ENCODE data around the gene PAQR7. TPM values are rescaled to one million over a fixed set of nuclear protein-coding genes. Genes with fewer than 3 reads are reported as not detected.

The PAQR7 gene, protein sequence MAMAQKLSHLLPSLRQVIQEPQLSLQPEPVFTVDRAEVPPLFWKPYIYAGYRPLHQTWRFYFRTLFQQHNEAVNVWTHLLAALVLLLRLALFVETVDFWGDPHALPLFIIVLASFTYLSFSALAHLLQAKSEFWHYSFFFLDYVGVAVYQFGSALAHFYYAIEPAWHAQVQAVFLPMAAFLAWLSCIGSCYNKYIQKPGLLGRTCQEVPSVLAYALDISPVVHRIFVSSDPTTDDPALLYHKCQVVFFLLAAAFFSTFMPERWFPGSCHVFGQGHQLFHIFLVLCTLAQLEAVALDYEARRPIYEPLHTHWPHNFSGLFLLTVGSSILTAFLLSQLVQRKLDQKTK
- total RNA-seq (1 to 10 TPM; 7.9 to 8.1 TPM), polyA plus RNA-seq (0.09 TPM)

DNA sequence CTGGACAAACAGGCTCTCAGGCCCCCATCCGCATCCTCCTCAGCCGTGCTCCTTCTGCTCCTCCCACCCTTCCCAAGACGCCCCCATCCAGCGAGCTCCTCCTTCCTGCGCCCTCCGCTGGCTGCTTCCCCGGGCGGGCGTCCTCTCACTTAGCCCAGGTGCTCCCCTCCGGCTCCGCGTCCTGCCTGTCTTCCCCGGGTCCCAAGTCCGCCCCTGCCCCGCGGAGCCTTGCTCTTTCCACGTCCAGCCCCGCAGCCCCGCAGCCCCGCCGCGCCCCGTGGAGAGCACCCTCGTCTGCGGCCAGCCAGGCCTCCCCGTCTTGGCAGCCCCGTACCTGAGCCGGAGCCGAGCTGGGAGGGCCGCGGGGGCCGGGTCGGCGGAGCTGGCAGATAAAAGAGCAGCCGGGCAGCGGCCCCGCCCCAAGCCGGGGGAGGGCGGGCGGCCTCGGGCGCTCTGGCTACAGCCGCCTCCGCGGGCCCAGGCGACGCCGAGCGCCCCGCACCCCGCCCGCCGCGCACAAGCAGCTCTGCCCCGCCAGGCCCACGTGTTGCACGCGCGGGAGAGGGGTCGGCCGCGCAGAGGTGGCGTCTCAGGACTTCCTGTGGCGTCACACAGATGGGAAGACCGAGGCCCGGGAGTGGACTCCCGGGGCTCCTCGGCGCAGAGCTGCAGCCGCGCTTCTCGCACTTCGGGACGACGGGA lies at the start of gene PAQR7:
PAQR7 (minus strand) TSS at position 555 of the 702 bp plus-strand sequence. CDS start 11,869 bp downstream, outside the sequence.
- peak; percentile 43 to 71 (median 62) for DNase-seq
- ChIA-PET CTCF (interaction anchor here (0.6 to 2.1 kb wide), 11 partner anchors 11 to 1280 kb away, joined by 3 to 10 read pairs (median 3); partner anchors contain the start of genes MTFR1L, PAFAH2 and SLC9A1), POLR2A (interaction anchor here (0.6 to 2.0 kb wide), 7 partner anchors 11 to 1598 kb away, joined by 3 to 17 read pairs (median 5); partner anchors contain the start of genes MTFR1L and PAFAH2)
- H3K36me3 Mint-ChIP-seq, result no peaks in the 10 kb centered on the region
- peak within 1 kb of the TSS; percentile 81 to 93 (median 85) for H3K4me3 Mint-ChIP-seq
- no peaks in the 10 kb centered on the region for H3K9me3 Mint-ChIP-seq
- peaks cover 0 to 5% of the 10 kb centered on the region in 2 donors for H3K27me3 Mint-ChIP-seq
- peak within 1 kb of the TSS; percentile 43 for H3K27ac ChIP-seq (ENCODE audit: low read depth, low read length)
- no peaks in the 10 kb centered on the region for H3K9me3 ChIP-seq (ENCODE audit: low read length)
- peak within 1 kb of the TSS; percentile 50 for H3K4me3 ChIP-seq (ENCODE audit: low read length)
- peaks cover 5 to 10% (median 8%) of the 10 kb centered on the region in 3 donors for H3K4me1 Mint-ChIP-seq
- peaks cover 11% of the 10 kb centered on the region for H3K4me1 ChIP-seq (ENCODE audit: insufficient read depth, low read length)
- peak within 1 kb of the TSS; percentile 31 to 96 (median 81) for H3K27ac Mint-ChIP-seq
- no peaks in the 10 kb centered on the region for H3K36me3 ChIP-seq (ENCODE audit: insufficient read depth, low read length)
- no peaks in the 10 kb centered on the region for H3K27me3 ChIP-seq (ENCODE audit: insufficient read depth, low read length, poor library complexity, severe bottlenecking)

GRCh38 chr1:25924454-25924853 lies 48.9 kb upstream of the PAQR7 start:
- Mint-ChIP-seq H3K4me1 (peaks cover 18 to 24% (median 19%) of the 10 kb centered on the region in 3 donors), H3K27ac (peak overlapping the region in 5 of 8 donors; percentile 10 to 50 (median 36)), H3K9me3 (no peaks in the 10 kb centered on the region), H3K36me3 (peaks cover 0 to 2% (median 0%) of the 10 kb centered on the region in 3 donors), H3K27me3 (no peaks in the 10 kb centered on the region), H3K4me3 (peak overlapping the region in 1 of 7 donors; percentile 37)
- no peak for DNase-seq
- ChIA-PET POLR2A (interaction anchor here (1.0 kb wide), 1 partner anchor 73 kb away, joined by 3 read pairs; the partner anchor contains the start of gene PAFAH2), CTCF (interaction anchor here (1.0 to 1.4 kb wide), 3 partner anchors 29 to 1843 kb away, joined by 3 to 5 read pairs (median 4); no protein-coding TSS in a partner anchor)
- Histone ChIP-seq H3K36me3 (ENCODE audit: insufficient read depth, low read length) (no peaks in the 10 kb centered on the region), H3K4me3 (ENCODE audit: low read length) (no peak overlapping the region), H3K9me3 (ENCODE audit: low read length) (no peaks in the 10 kb centered on the region), H3K4me1 (ENCODE audit: insufficient read depth, low read length) (peaks cover 21% of the 10 kb centered on the region), H3K27me3 (ENCODE audit: insufficient read depth, low read length, poor library complexity, severe bottlenecking) (no peaks in the 10 kb centered on the region), H3K27ac (ENCODE audit: low read depth, low read length) (no peak overlapping the region)

- Histone ChIP-seq H3K4me3 (ENCODE audit: low read length) (peak overlapping the region; percentile 53), H3K27me3 (ENCODE audit: insufficient read depth, low read length, poor library complexity, severe bottlenecking) (no peaks in the 10 kb centered on the region), H3K36me3 (ENCODE audit: insufficient read depth, low read length) (no peaks in the 10 kb centered on the region), H3K9me3 (ENCODE audit: low read length) (no peaks in the 10 kb centered on the region), H3K27ac (ENCODE audit: low read depth, low read length) (no peak overlapping the region), H3K4me1 (ENCODE audit: insufficient read depth, low read length) (peaks cover 28% of the 10 kb centered on the region)
- Mint-ChIP-seq H3K27me3 (no peaks in the 10 kb centered on the region), H3K9me3 (no peaks in the 10 kb centered on the region), H3K36me3 (peaks cover 0 to 2% (median 0%) of the 10 kb centered on the region in 3 donors), H3K27ac (peak overlapping the region in 6 of 8 donors; percentile 36 to 68 (median 44)), H3K4me1 (peaks cover 21 to 30% (median 24%) of the 10 kb centered on the region in 3 donors), H3K4me3 (peak overlapping the region; percentile 69 to 95 (median 85))
- ChIA-PET CTCF (interaction anchor here (1.5 to 4.2 kb wide), 2 partner anchors 15 to 28 kb away, joined by 3 to 24 read pairs; no protein-coding TSS in a partner anchor), POLR2A (interaction anchor here (0.7 to 2.1 kb wide), 3 partner anchors 18 to 74 kb away, joined by 3 to 15 read pairs (median 6); partner anchors contain the start of genes PAFAH2 and STMN1)
- peak in 2 of 5 donors; percentile 3 to 5 for DNase-seq
These were observed 47.6 kb upstream of the PAQR7 start for GRCh38 chr1:25922971-25923552.

DNA sequence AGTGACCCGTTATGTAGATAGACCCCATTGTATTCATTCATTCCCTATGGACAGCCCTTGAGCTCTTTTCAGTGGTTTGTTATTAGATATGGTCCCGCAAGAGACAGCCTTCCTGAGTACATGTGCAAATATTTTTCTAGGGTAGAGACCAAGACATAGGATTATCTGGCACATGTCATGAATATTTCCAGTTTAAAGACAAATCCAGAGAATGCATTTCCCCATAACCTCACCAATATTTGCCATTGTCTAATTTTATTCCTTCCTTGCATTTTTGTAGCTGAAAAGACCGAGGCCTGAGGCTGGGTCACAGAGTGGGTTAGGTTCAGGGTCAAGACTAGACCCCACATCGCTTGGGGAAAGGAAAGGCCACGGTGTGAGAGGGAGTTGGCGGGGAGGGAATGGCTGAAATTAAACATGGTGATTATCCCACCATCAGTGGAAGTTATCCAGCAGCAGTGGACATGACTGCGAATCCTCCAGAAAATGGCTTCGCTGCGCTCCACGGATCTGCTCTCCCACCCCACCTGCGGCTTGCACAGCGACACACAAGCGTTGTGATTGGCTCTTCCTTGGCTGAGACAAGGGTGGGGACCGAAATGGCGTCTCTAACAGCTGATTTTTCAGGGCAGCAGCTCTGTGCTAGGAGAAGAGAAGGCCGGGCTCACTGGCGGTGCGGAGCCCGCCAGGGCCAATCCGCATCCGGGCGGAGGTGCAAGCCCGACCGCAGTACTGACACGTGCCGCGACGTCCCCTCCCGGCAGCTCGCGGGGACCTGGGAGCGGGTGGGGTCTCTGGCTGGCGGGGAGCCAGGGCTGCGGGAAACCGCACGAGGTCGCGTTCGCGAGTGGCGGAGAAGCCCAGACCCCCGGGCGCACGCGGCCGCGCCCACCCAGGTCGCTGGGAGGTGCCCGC lies 46.8 kb upstream of the PAQR7 start:
- peaks cover 35% of the 10 kb centered on the region for H3K4me1 ChIP-seq (ENCODE audit: insufficient read depth, low read length)
- peaks cover 27 to 36% (median 29%) of the 10 kb centered on the region in 3 donors for H3K4me1 Mint-ChIP-seq
- DNase-seq, result peak; percentile 31 to 75 (median 61)
- H3K4me3 ChIP-seq (ENCODE audit: low read length), result peak overlapping the region; percentile 53
- peaks cover 0 to 2% (median 0%) of the 10 kb centered on the region in 3 donors for H3K36me3 Mint-ChIP-seq
- ChIA-PET POLR2A (interaction anchor here (0.6 to 2.1 kb wide), 4 partner anchors 17 to 75 kb away, joined by 3 to 15 read pairs (median 5); partner anchors contain the start of genes PAFAH2 and STMN1), CTCF (interaction anchor here (1.1 to 4.2 kb wide), 4 partner anchors 11 to 75 kb away, joined by 3 to 24 read pairs (median 4); partner anchors contain the start of gene PAFAH2)
- no peaks in the 10 kb centered on the region for H3K36me3 ChIP-seq (ENCODE audit: insufficient read depth, low read length)
- H3K27ac Mint-ChIP-seq, result peak overlapping the region; percentile 32 to 95 (median 72)
- no peaks in the 10 kb centered on the region for H3K9me3 Mint-ChIP-seq
- no peak overlapping the region for H3K27ac ChIP-seq (ENCODE audit: low read depth, low read length)
- H3K27me3 ChIP-seq (ENCODE audit: insufficient read depth, low read length, poor library complexity, severe bottlenecking), result no peaks in the 10 kb centered on the region
- peak overlapping the region; percentile 84 to 95 (median 86) for H3K4me3 Mint-ChIP-seq
- no peaks in the 10 kb centered on the region for H3K27me3 Mint-ChIP-seq
- H3K9me3 ChIP-seq (ENCODE audit: low read length), result no peaks in the 10 kb centered on the region

DNA sequence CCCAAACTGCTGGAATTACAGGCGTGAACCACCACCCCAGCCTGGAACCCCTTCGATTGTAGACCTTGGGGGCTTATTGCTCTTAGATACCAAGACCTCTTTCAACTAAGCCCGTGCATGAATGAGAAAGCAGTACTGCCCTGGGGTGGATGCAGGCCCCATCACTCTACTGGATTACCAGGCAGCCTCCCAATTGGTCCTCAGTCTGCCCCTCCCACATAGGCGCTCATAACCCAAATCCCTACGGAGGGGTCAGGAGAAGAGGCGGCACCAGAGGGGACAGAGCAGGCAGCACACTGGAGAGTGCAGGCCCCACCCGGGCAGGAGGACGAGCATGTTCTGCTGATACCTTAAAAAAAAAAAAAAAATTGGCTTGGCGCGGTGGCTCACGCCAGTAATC lies 43.1 kb upstream of the PAQR7 start:
- DNase-seq, result no peak
- Histone ChIP-seq H3K27ac (ENCODE audit: low read depth, low read length) (no peak overlapping the region), H3K9me3 (ENCODE audit: low read length) (no peaks in the 10 kb centered on the region), H3K27me3 (ENCODE audit: insufficient read depth, low read length, poor library complexity, severe bottlenecking) (no peaks in the 10 kb centered on the region), H3K36me3 (ENCODE audit: insufficient read depth, low read length) (no peaks in the 10 kb centered on the region), H3K4me1 (ENCODE audit: insufficient read depth, low read length) (peaks cover 32% of the 10 kb centered on the region), H3K4me3 (ENCODE audit: low read length) (no peak overlapping the region)
- Mint-ChIP-seq H3K9me3 (no peaks in the 10 kb centered on the region), H3K27me3 (no peaks in the 10 kb centered on the region), H3K36me3 (peaks cover 0 to 2% (median 0%) of the 10 kb centered on the region in 3 donors), H3K4me3 (no peak overlapping the region), H3K27ac (no peak overlapping the region), H3K4me1 (peaks cover 22 to 36% (median 23%) of the 10 kb centered on the region in 3 donors)
- ChIA-PET POLR2A (no interaction called here), CTCF (interaction anchor here (0.7 to 1.7 kb wide), 2 partner anchors 14 to 23 kb away, joined by 3 to 13 read pairs; no protein-coding TSS in a partner anchor)

DNA sequence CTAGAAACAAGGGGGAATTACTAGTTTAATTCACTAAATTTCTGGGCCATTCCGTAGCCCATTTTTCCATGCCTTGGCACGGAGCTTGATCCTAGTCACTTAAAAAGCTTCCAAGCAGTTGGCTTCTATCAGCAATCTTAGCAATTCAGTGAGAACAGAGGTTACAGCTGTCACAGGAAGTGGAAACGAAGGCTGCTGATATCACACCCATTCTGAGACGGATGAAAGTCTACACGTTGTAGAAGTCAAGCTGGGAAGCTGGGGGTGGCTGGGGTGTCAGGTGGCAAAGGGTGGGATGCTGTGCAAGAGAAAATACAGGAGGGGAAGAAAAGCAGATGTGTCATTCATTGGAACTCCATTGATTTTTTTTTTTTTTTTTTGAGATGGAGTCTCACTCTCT lies 42.5 kb upstream of the PAQR7 start:
- H3K4me1 ChIP-seq (ENCODE audit: insufficient read depth, low read length), result peaks cover 26% of the 10 kb centered on the region
- no peaks in the 10 kb centered on the region for H3K27me3 ChIP-seq (ENCODE audit: insufficient read depth, low read length, poor library complexity, severe bottlenecking)
- ChIA-PET POLR2A (interaction anchor here (0.6 to 0.7 kb wide), 3 partner anchors 11 to 1270 kb away, joined by 3 to 4 read pairs (median 4); partner anchors contain the start of gene PAFAH2), CTCF (interaction anchor here (0.7 to 1.7 kb wide), 2 partner anchors 13 to 23 kb away, joined by 3 to 13 read pairs; no protein-coding TSS in a partner anchor)
- H3K27me3 Mint-ChIP-seq, result no peaks in the 10 kb centered on the region
- peaks cover 18 to 31% (median 19%) of the 10 kb centered on the region in 3 donors for H3K4me1 Mint-ChIP-seq
- no peaks in the 10 kb centered on the region for H3K36me3 ChIP-seq (ENCODE audit: insufficient read depth, low read length)
- peak overlapping the region in 7 of 8 donors; percentile 20 to 65 (median 52) for H3K27ac Mint-ChIP-seq
- no peaks in the 10 kb centered on the region for H3K9me3 Mint-ChIP-seq
- DNase-seq, result peak in 3 of 5 donors; percentile 8 to 22 (median 14)
- H3K36me3 Mint-ChIP-seq, result peaks cover 0 to 2% (median 0%) of the 10 kb centered on the region in 3 donors
- H3K4me3 Mint-ChIP-seq, result peak overlapping the region in 4 of 7 donors; percentile 20 to 60 (median 42)
- H3K4me3 ChIP-seq (ENCODE audit: low read length), result no peak overlapping the region
- H3K27ac ChIP-seq (ENCODE audit: low read depth, low read length), result no peak overlapping the region
- H3K9me3 ChIP-seq (ENCODE audit: low read length), result no peaks in the 10 kb centered on the region
